Testis (tissue), 2 donors: ENCODE results near the gene VWA3B.

ENCODE experiments used
- CTCF ChIP-seq, 3 experiments: fragments of 450-650 bp in 2 of 3; fragments of 200-600 bp in 1 of 3; sonication (generic) in 1 of 3; IDR thresholded peaks; one replicate each; pipeline ENCODE4 v1.5.1; 2016 to 2019; ENCODE audit warnings: antibody characterized with exemption in 3 of 3, mild to moderate bottlenecking in 2 of 3, moderate library complexity in 1 of 3
- POLR2A ChIP-seq: fragments of 450-650 bp; IDR thresholded peaks from one replicate; pipeline ENCODE4 v1.6.1; 2017; ENCODE audit warnings: antibody characterized with exemption, mild to moderate bottlenecking, moderate library complexity

GRCh38 chr2:98258906-98259305, 171.9 kb downstream of the VWA3B start:
- TF ChIP-seq CTCF (IDR thresholded peaks at IDR 0.05): no peak
- TF ChIP-seq POLR2A: no peak
